Activated B cell treated with CpG ODN at 0.5 μM for 24 hours (primary cell): ENCODE measurements around the gene MACROH2A1. TPM values are rescaled to one million over a fixed set of nuclear protein-coding genes. Genes with fewer than 3 reads are reported as not detected.
A peak's percentile ranks its signal among the peaks of the same experiment; 100 is the strongest.

ENCODE experiments used
- ATAC-seq: fragments of 200-7000 bp; cut with Tn5 transposase; one replicate; pipeline ENCODE4 v1.10.0; 2021; ENCODE audit warnings: low read depth, mild to moderate bottlenecking, moderate library complexity
- CTCF ChIA-PET: fragments of 350-600 bp; sonication (Branson Sonifier 250); formaldehyde crosslinking; loops from one replicate; lab custom pipeline; 2021; ENCODE audit warnings: antibody characterized with exemption; lab: Charles Lee
- POLR2A ChIA-PET: fragments of 350-600 bp; sonication (Branson Sonifier 250); formaldehyde crosslinking; loops from one replicate; lab custom pipeline; 2021; ENCODE audit warnings: antibody characterized with exemption; lab: Charles Lee
- DNase-seq: peaks from one replicate; pipeline ENCODE4 v3.0.0; 2022
- H3K27ac Mint-ChIP-seq: one replicate; pipeline ENCODE4 v1.8.0; 2020; ENCODE audit warnings: mixed read lengths
- H3K27me3 Mint-ChIP-seq: one replicate; pipeline ENCODE4 v1.8.0; 2021; ENCODE audit warnings: mixed read lengths
- H3K36me3 Mint-ChIP-seq: one replicate; pipeline ENCODE4 v1.8.0; 2021; ENCODE audit warnings: low read depth, mixed read lengths
- H3K4me1 Mint-ChIP-seq: one replicate; pipeline ENCODE4 v1.8.0; 2021; ENCODE audit warnings: mixed read lengths
- H3K4me3 Mint-ChIP-seq: one replicate; pipeline ENCODE4 v1.8.0; 2020; ENCODE audit warnings: mild to moderate bottlenecking, mixed read lengths
- H3K9me3 Mint-ChIP-seq: one replicate; pipeline ENCODE4 v1.8.0; 2020; ENCODE audit warnings: mixed read lengths
- intact Hi-C: fragments of 100-400 bp; cut with micrococcal nuclease; formaldehyde crosslinking; loops from one replicate; pipeline ENCODE4 v1.15.1; 2024
- total RNA-seq: library from RNA; stranded (reverse); gene quantifications from 2 replicates; pipeline ENCODE4 v1.2.3, GENCODE V29; 2022
- TF ChIP-seq, protein P1 (sequence below): fragments of 200-600 bp; IDR thresholded peaks from one replicate; pipeline ENCODE4 v1.8.0; 2022; ENCODE audit warnings: antibody characterized with exemption, mild to moderate bottlenecking

MACROH2A1 gene
- total RNA-seq, 1 donor from 2014 or later: 125 TPM

DNA sequence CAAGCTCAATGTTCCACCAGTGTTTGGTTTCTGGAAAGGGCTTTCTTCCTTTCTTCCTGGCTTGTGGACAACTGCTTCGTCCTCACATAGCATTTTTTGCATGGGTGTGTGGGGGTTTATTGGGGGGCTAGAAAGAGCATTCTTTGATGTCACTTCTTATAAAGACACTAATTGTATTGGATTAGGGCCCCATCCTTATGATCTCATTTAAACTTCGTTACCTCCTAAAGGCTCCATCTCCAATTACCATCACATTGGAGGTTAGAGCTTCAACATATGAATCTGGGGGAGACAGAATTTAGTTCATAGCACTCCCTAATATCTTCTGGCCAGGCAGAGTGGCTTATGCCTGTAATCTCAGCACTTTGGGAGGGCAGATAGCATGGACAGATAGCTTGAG lies 6.1 kb upstream of the MACROH2A1 start:
- POLR2A ChIA-PET: no interaction called here
- H3K27ac Mint-ChIP-seq: no peak overlapping the region
- TF ChIP-seq, protein P1, sequence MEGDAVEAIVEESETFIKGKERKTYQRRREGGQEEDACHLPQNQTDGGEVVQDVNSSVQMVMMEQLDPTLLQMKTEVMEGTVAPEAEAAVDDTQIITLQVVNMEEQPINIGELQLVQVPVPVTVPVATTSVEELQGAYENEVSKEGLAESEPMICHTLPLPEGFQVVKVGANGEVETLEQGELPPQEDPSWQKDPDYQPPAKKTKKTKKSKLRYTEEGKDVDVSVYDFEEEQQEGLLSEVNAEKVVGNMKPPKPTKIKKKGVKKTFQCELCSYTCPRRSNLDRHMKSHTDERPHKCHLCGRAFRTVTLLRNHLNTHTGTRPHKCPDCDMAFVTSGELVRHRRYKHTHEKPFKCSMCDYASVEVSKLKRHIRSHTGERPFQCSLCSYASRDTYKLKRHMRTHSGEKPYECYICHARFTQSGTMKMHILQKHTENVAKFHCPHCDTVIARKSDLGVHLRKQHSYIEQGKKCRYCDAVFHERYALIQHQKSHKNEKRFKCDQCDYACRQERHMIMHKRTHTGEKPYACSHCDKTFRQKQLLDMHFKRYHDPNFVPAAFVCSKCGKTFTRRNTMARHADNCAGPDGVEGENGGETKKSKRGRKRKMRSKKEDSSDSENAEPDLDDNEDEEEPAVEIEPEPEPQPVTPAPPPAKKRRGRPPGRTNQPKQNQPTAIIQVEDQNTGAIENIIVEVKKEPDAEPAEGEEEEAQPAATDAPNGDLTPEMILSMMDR: no peak
- ATAC-seq: no peak
- H3K9me3 Mint-ChIP-seq: peaks cover 4% of the 10 kb centered on the region
- H3K36me3 Mint-ChIP-seq: no peaks in the 10 kb centered on the region
- H3K4me3 Mint-ChIP-seq: no peak overlapping the region
- DNase-seq: no peak
- intact Hi-C loops: no loop called here
- CTCF ChIA-PET: no interaction called here
- H3K27me3 Mint-ChIP-seq: peaks cover 4% of the 10 kb centered on the region
- H3K4me1 Mint-ChIP-seq: peaks cover 5% of the 10 kb centered on the region

DNA sequence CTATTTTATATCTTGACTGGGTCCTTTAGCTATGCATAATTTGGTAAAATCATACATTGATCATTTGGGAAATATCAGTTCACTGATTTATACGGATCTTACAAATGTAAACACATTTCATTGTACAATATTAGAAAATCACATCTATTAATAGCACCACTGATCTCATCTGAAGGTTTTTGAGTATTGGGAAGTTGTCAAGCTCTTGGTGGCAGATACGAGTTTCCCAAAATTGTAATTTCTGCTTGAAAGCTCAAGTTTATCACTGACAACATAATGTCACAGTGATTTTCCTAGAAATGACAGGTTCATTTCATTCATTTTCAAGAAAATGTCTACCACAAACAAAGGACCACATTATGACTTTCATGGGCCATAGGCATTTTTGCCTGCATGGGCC lies 3.0 kb upstream of the MACROH2A1 start:
- intact Hi-C loops: no loop called here
- CTCF ChIA-PET: no interaction called here
- H3K27me3 Mint-ChIP-seq: no peaks in the 10 kb centered on the region
- peaks cover 3% of the 10 kb centered on the region for H3K36me3 Mint-ChIP-seq
- DNase-seq: no peak
- H3K27ac Mint-ChIP-seq: no peak overlapping the region
- POLR2A ChIA-PET: no interaction called here
- ATAC-seq: no peak
- H3K9me3 Mint-ChIP-seq: peaks cover 4% of the 10 kb centered on the region
- H3K4me3 Mint-ChIP-seq: no peak overlapping the region
- peaks cover 26% of the 10 kb centered on the region for H3K4me1 Mint-ChIP-seq
- TF ChIP-seq, protein P1: no peak

DNA sequence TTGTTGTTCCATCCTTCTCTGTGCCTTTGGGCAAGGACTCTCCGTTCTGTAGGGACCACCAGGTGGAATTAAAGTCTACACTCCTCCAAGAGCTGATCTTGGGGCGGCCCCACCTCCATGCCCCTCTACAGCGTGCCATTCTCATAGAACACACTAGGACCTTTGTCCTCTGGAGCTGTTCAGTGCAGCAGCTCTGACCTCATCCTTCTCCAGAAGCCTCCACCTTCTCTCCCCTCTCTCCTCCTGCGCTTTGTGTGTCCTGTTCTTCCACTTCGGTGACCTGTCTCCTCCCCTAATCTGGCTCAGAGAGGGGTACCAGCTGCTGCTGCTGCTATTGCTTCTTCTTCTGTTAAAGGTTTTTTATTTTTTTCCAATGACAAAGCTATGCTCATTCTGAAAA lies 1.8 kb upstream of the MACROH2A1 start:
- peaks cover 3% of the 10 kb centered on the region for H3K36me3 Mint-ChIP-seq
- no peaks in the 10 kb centered on the region for H3K27me3 Mint-ChIP-seq
- intact Hi-C loops: no loop called here
- DNase-seq (no peak), ATAC-seq (no peak)
- peaks cover 37% of the 10 kb centered on the region for H3K4me1 Mint-ChIP-seq
- ChIA-PET POLR2A (no interaction called here), CTCF (no interaction called here)
- H3K9me3 Mint-ChIP-seq: peaks cover 4% of the 10 kb centered on the region
- TF ChIP-seq, protein P1: no peak
- peak overlapping the region; percentile 12 for H3K4me3 Mint-ChIP-seq
- no peak overlapping the region for H3K27ac Mint-ChIP-seq

DNA sequence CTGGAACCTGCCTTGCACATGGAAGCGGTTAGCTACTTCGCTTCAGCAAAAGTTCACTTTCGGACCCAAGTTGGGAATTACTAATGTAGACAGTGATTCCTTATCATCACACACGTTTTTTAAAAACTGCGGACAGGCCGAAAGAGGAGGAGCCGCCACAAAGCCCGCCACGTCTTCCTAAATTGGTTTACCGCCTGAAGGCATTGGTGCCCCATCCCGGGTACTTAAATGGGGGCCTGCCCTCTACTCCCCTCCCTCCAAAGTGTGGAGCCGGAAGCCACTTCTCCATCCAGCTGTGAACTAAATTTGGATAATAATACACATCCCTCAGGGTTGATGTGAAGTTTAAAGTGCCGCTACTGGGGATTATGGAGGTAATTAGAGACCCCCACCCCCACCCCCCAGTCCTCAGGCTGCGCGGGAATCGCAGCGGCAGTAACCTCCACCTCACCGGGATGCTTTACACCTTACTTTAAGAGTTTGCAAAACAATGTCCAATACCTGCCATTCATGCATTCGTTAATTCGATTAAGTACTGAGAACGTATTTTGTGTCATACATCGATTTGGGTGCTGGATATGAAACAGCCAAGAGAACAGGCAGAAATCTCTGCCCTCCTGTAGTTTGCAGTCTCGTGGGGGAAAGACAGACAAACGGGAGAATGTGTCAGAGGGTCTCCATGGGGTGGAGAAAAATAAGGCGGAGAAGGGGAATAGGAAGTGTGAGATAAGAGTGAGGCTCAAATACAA lies 937 bp upstream of the MACROH2A1 start:
- Mint-ChIP-seq H3K27me3 (no peaks in the 10 kb centered on the region), H3K27ac (peak overlapping the region; percentile 89), H3K36me3 (peaks cover 3% of the 10 kb centered on the region), H3K9me3 (peaks cover under 1% of the 10 kb centered on the region), H3K4me1 (peaks cover 45% of the 10 kb centered on the region), H3K4me3 (peak overlapping the region; percentile 89)
- ChIA-PET POLR2A (no interaction called here), CTCF (no interaction called here)
- intact Hi-C loops: loop anchor here (10.0 kb wide), 1 partner anchor 345 kb away; no protein-coding TSS in a partner anchor
- TF ChIP-seq, protein P1: no peak
- DNase-seq (no peak), ATAC-seq (no peak)

DNA sequence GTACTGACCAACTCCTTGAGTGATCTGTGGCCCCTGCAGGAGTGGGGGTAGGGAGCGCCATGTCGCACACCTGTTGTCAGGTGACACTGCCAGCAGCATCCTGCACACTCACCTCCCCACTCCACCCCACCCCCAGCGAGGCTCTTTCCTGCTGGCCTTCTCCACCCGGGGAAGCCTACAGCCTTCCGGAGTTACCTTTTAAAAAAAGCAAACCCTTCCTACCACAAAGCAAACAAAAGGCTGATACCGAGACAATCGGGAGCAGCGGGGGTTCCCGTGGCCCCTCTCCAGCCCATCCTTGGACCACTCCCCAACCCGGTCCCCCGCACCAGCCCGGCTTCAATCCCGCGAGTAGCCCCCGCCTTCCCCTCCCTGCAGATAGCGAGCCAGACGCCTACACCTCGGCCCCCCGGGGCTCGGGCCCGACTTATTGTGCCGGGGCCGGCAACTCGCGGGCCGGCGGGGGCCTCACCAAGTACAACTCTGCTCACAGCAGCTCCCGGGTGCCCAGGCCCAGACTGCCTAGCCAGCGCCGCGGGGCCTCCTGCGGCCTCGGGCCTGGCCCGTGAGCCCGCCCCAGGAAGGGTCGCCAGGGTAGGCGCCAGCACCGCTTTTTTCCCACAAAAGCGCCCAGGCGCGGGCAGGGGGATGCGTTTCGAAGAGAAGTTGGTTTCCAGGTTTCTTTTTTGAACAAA lies 724 bp downstream of the MACROH2A1 start:
- Mint-ChIP-seq H3K27me3 (no peaks in the 10 kb centered on the region), H3K9me3 (no peaks in the 10 kb centered on the region), H3K36me3 (peaks cover 3% of the 10 kb centered on the region), H3K4me3 (peak overlapping the region; percentile 84), H3K27ac (peak overlapping the region; percentile 61), H3K4me1 (peaks cover 60% of the 10 kb centered on the region)
- TF ChIP-seq, protein P1: no peak
- intact Hi-C loops: loop anchor here (10.0 kb wide), 1 partner anchor 344 kb away; no protein-coding TSS in a partner anchor
- POLR2A ChIA-PET: no interaction called here
- CTCF ChIA-PET: no interaction called here
- ATAC-seq: peak; percentile 25
- peak; percentile 28 for DNase-seq
